Measurements from ENCODE around the gene SFT2D2.

SFT2D2 gene

DNA sequence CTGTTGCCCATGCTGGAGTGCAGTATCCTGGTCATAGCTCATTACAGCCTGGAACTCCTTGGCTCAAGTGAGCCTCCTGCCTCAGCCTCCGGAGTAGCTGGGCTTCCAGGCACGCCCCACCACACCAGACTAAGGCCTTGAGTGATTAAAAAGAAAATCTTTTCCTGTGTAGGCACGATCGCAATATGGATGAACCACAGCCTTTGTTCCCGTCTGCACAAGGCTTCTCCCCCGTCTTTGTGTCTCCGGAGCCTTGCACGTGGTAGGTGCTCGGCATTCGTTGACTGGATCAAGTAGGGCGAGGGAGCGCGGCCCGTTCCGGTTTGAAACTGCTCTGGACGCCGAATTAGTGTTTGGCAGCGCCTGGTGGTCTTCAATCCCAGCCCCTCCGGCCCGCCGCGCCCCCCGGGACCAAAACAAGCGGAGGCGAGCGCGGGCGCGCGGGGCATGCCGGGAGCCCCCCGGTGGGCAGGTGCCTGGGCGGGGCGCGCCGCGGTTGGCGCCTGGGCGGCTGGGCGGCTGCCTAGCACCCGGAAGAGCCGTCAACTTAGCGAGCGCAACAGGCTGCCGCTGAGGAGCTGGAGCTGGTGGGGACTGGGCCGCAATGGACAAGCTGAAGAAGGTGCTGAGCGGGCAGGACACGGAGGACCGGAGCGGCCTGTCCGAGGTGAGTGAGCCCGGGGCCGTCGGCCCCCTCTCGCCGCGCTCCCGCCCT is at the start of gene SFT2D2:
TSS of gene SFT2D2 (plus strand) at position 529 of the 715 bp plus-strand sequence. CDS start at position 605, 76 bp downstream.
- Histone ChIP-seq H3K9ac (peak within 1 kb of the TSS; percentile 11), H3K4me1 (no peaks in the 10 kb centered on the region), H3K9me3 (ENCODE audit: control insufficient read depth, low read length) (no peaks in the 10 kb centered on the region), H3K4me2 (ENCODE audit: low read length) (peak within 1 kb of the TSS; percentile 81), H2AFZ (peak within 1 kb of the TSS; percentile 96), H3K36me3 (ENCODE audit: control insufficient read depth, insufficient read depth, low read length) (no peaks in the 10 kb centered on the region), H3K4me3 (ENCODE audit: low read depth, low read length) (peak within 1 kb of the TSS; percentile 89), H3K27ac (no peak within 1 kb of the TSS), H3K27me3 (ENCODE audit: control insufficient read depth, insufficient read depth, low read length) (no peaks in the 10 kb centered on the region), H3K79me2 (no peaks in the 10 kb centered on the region)
- TF ChIP-seq, protein P1, sequence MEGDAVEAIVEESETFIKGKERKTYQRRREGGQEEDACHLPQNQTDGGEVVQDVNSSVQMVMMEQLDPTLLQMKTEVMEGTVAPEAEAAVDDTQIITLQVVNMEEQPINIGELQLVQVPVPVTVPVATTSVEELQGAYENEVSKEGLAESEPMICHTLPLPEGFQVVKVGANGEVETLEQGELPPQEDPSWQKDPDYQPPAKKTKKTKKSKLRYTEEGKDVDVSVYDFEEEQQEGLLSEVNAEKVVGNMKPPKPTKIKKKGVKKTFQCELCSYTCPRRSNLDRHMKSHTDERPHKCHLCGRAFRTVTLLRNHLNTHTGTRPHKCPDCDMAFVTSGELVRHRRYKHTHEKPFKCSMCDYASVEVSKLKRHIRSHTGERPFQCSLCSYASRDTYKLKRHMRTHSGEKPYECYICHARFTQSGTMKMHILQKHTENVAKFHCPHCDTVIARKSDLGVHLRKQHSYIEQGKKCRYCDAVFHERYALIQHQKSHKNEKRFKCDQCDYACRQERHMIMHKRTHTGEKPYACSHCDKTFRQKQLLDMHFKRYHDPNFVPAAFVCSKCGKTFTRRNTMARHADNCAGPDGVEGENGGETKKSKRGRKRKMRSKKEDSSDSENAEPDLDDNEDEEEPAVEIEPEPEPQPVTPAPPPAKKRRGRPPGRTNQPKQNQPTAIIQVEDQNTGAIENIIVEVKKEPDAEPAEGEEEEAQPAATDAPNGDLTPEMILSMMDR (IDR thresholded peaks at IDR 0.05): no peak

- peak overlapping the region; percentile 79 for H2AFZ ChIP-seq
- H3K79me2 ChIP-seq: no peaks in the 10 kb centered on the region
- no peaks in the 10 kb centered on the region for H3K36me3 ChIP-seq (ENCODE audit: control insufficient read depth, insufficient read depth, low read length)
- no peaks in the 10 kb centered on the region for H3K9me3 ChIP-seq (ENCODE audit: control insufficient read depth, low read length)
- peak overlapping the region; percentile 95 for H3K4me3 ChIP-seq (ENCODE audit: low read depth, low read length)
- H3K27ac ChIP-seq: peak overlapping the region; percentile 89
- TF ChIP-seq, protein P1 (IDR thresholded peaks at IDR 0.05): no peak
- peak overlapping the region; percentile 90 for H3K4me2 ChIP-seq (ENCODE audit: low read length)
- H3K4me1 ChIP-seq: no peaks in the 10 kb centered on the region
- H3K27me3 ChIP-seq (ENCODE audit: control insufficient read depth, insufficient read depth, low read length): no peaks in the 10 kb centered on the region
- no peak overlapping the region for H3K9ac ChIP-seq
These were observed 47.6 kb upstream of the SFT2D2 start for GRCh38 chr1:168178227-168178637.

GRCh38 chr1:168178638-168179437 is 47.0 kb upstream of the SFT2D2 start, which contains the start of gene TIPRL:
TIPRL (plus strand) TSS chr1:168178962; CDS start chr1:168179078, 116 bp downstream.
- peak within 1 kb of the TSS; percentile 89 for H3K27ac ChIP-seq
- H3K9me3 ChIP-seq (ENCODE audit: control insufficient read depth, low read length): no peaks in the 10 kb centered on the region
- peaks cover 2% of the 10 kb centered on the region for H3K79me2 ChIP-seq
- peak within 1 kb of the TSS; percentile 79 for H2AFZ ChIP-seq
- H3K27me3 ChIP-seq (ENCODE audit: control insufficient read depth, insufficient read depth, low read length): no peaks in the 10 kb centered on the region
- peak within 1 kb of the TSS; percentile 95 for H3K4me3 ChIP-seq (ENCODE audit: low read depth, low read length)
- H3K36me3 ChIP-seq (ENCODE audit: control insufficient read depth, insufficient read depth, low read length): no peaks in the 10 kb centered on the region
- peak within 1 kb of the TSS; percentile 90 for H3K4me2 ChIP-seq (ENCODE audit: low read length)
- H3K9ac ChIP-seq: peak within 1 kb of the TSS; percentile 38
- TF ChIP-seq, protein P1 (IDR thresholded peaks at IDR 0.05): peak; percentile 64
- H3K4me1 ChIP-seq: no peaks in the 10 kb centered on the region

GRCh38 chr1:168179438-168180147 is 46.2 kb upstream of the SFT2D2 start:
- Histone ChIP-seq H3K79me2 (peaks cover 2% of the 10 kb centered on the region), H3K36me3 (ENCODE audit: control insufficient read depth, insufficient read depth, low read length) (no peaks in the 10 kb centered on the region), H3K4me1 (no peaks in the 10 kb centered on the region), H3K9me3 (ENCODE audit: control insufficient read depth, low read length) (no peaks in the 10 kb centered on the region), H3K4me3 (ENCODE audit: low read depth, low read length) (peak overlapping the region; percentile 95), H2AFZ (peak overlapping the region; percentile 79), H3K9ac (peak overlapping the region; percentile 38), H3K27me3 (ENCODE audit: control insufficient read depth, insufficient read depth, low read length) (no peaks in the 10 kb centered on the region), H3K27ac (peak overlapping the region; percentile 89), H3K4me2 (ENCODE audit: low read length) (peak overlapping the region; percentile 90)
- TF ChIP-seq, protein P1 (IDR thresholded peaks at IDR 0.05): no peak

Data from parathyroid adenoma (tissue), 2 donors.